Endothelial cell of umbilical vein (primary cell): Measurements from ENCODE around the gene UBASH3B. TPM values are rescaled to one million over a fixed set of nuclear protein-coding genes. Genes with fewer than 3 reads are reported as not detected.

ENCODE experiments used
- BruUV-seq: library from RNA; stranded (reverse); fragments of 400-500 nt; replicated peaks from 2 replicates; lab custom pipeline; 2021; lab: Mats Ljungman, UMichigan
- CTCF ChIA-PET: fragments of 300-600, 350-600 bp; sonication (Branson Sonifier 250); formaldehyde crosslinking; loops from one replicate; lab custom pipeline; 2021; ENCODE audit warnings: antibody characterized with exemption, inconsistent platforms; lab: Charles Lee
- POLR2A ChIA-PET: fragments of 300-600, 350-600 bp; sonication (Branson Sonifier 250); formaldehyde crosslinking; loops from one replicate; lab custom pipeline; 2021; ENCODE audit warnings: antibody characterized with exemption, inconsistent platforms; lab: Charles Lee
- DNase-seq: peaks from one replicate; pipeline ENCODE4 v3.0.0-alpha.2; 2011; ENCODE audit warnings: low read depth, low spot score
- FAIRE-seq: peaks from 2 replicates; lab custom pipeline; 2011; peaks lifted over from hg19 to GRCh38; lab: Jason Lieb, UNC
- H2AFZ ChIP-seq: 2 replicates; pipeline ENCODE4 v1.6.0; 2012; ENCODE audit warnings: low read depth, low read length, control low read depth, inconsistent platforms
- H3K27ac ChIP-seq: 2 replicates; pipeline ENCODE4 v1.5.1; 2011; ENCODE audit warnings: low read depth, mild to moderate bottlenecking, control low read depth, low read length, moderate library complexity; ENCODE audit not compliant: insufficient read depth
- H3K27me3 ChIP-seq, 2 experiments: 2 replicates each; pipeline versions ENCODE4 v1.6.0 to v1.6.1; 2011; ENCODE audit warnings: low read length in 2 of 2, mixed read lengths in 1 of 2; ENCODE audit not compliant: control insufficient read depth in 2 of 2, insufficient read depth in 2 of 2
- H3K36me3 ChIP-seq, 2 experiments: 2 replicates in 1 of 2; 3 replicates in 1 of 2; pipeline ENCODE4 v1.5.1; 2011; ENCODE audit warnings: low read length in 2 of 2, mild to moderate bottlenecking in 1 of 2, moderate library complexity in 1 of 2; ENCODE audit not compliant: control insufficient read depth in 2 of 2, insufficient read depth in 2 of 2; ENCODE audit errors: extremely low read depth in 1 of 2
- H3K4me1 ChIP-seq: 3 replicates; pipeline ENCODE4 v1.5.1; 2011; ENCODE audit warnings: mild to moderate bottlenecking, low read length; ENCODE audit not compliant: control insufficient read depth, insufficient read depth; ENCODE audit errors: extremely low read depth
- H3K4me2 ChIP-seq: 2 replicates; pipeline ENCODE4 v1.6.1; 2011; ENCODE audit warnings: low read length, control low read depth, mixed read lengths; ENCODE audit not compliant: insufficient read depth
- H3K4me3 ChIP-seq, 3 experiments: fragments of 200-600 bp in 1 of 3; sonication (generic), shearing (Covaris generic) in 1 of 3; replicated peaks in 1 of 3; 2 replicates each; pipeline ENCODE4 v1.5.1; 2011 to 2016; ENCODE audit warnings: control low read depth in 3 of 3, low read length in 3 of 3, mild to moderate bottlenecking in 2 of 3, inconsistent platforms in 1 of 3, low read depth in 1 of 3, moderate library complexity in 1 of 3; ENCODE audit not compliant: insufficient read depth in 1 of 3
- H3K79me2 ChIP-seq: 2 replicates; pipeline ENCODE4 v1.6.0; 2012; ENCODE audit warnings: low read length, inconsistent platforms; ENCODE audit not compliant: control insufficient read depth, insufficient read depth
- H3K9ac ChIP-seq: replicated peaks from 2 replicates; pipeline ENCODE3; 2011; ENCODE audit warnings: low read length, control low read depth; ENCODE audit not compliant: insufficient read depth; ENCODE audit errors: extremely low read depth
- H3K9me1 ChIP-seq: replicated peaks from 3 replicates; pipeline ENCODE4 v1.6.0; 2011; ENCODE audit warnings: mild to moderate bottlenecking, low read length; ENCODE audit not compliant: control insufficient read depth, insufficient read depth; ENCODE audit errors: extremely low read depth
- H3K9me3 ChIP-seq: replicated peaks from 2 replicates; pipeline ENCODE4 v1.5.1; 2012; ENCODE audit warnings: low read length, inconsistent platforms; ENCODE audit not compliant: control insufficient read depth, insufficient read depth
- H4K20me1 ChIP-seq: replicated peaks from 2 replicates; pipeline ENCODE3; 2011; ENCODE audit warnings: mild to moderate bottlenecking, low read length; ENCODE audit not compliant: control insufficient read depth, insufficient read depth; ENCODE audit errors: extremely low read depth
- EZH2 ChIP-seq: IDR thresholded peaks from 2 replicates; pipeline ENCODE4 v1.6.1; 2012; ENCODE audit warnings: borderline replicate concordance, low read depth, mild to moderate bottlenecking, moderate library complexity, low read length, inconsistent platforms; ENCODE audit not compliant: severe bottlenecking
- FOS ChIP-seq: IDR thresholded peaks from 2 replicates; pipeline ENCODE4 v1.6.1; 2011; ENCODE audit warnings: mild to moderate bottlenecking, low read length, moderate library complexity, borderline replicate concordance; ENCODE audit not compliant: insufficient read depth
- GATA2 ChIP-seq: IDR thresholded peaks from 2 replicates; pipeline ENCODE4 v1.7.0; 2011; ENCODE audit warnings: low read depth, mild to moderate bottlenecking, moderate library complexity, mixed read lengths, low read length; ENCODE audit not compliant: insufficient read length, insufficient read depth
- JUN ChIP-seq: IDR thresholded peaks from 2 replicates; pipeline ENCODE4 v1.6.1; 2011; ENCODE audit warnings: borderline replicate concordance, low read depth; ENCODE audit not compliant: insufficient read length, insufficient read depth
- MYC ChIP-seq: IDR thresholded peaks from one replicate; pipeline ENCODE4 v1.6.1; 2011; ENCODE audit warnings: mild to moderate bottlenecking, low read depth, low read length
- POLR2AphosphoS5 ChIP-seq: IDR thresholded peaks from 2 replicates; pipeline ENCODE4 v1.6.1; 2012; ENCODE audit warnings: low read depth, mild to moderate bottlenecking, control low read depth, low read length, moderate library complexity; ENCODE audit not compliant: insufficient read depth
- dilution Hi-C: fragments of 300-500 bp; cut with MboI; formaldehyde crosslinking; loops from one replicate; pipeline ENCODE4 v1.15.0; 2019; ENCODE audit warnings: low sequenced_read_pairs; ENCODE audit not compliant: extremely low pct_ligation_motif_present
- intact Hi-C: fragments of 100-400 bp; cut with micrococcal nuclease; formaldehyde crosslinking; loops from one replicate; pipeline ENCODE4 v1.10.0; 2022
- polyA plus RNA-seq, 4 experiments: library from polyadenylated mRNA; depleted of rRNA in 3 of 4; stranded (reverse) in 3 of 4; unstranded in 1 of 4; fragments of >200 nt; gene quantifications; 2 replicates each; pipeline versions ENCODE4 v1.2.1 to v1.2.3, GENCODE V29; 2011 to 2012; ENCODE audit warnings: missing spikeins in 1 of 4
- total RNA-seq: library from RNA; stranded (reverse); gene quantifications from 2 replicates; pipeline ENCODE4 v1.2.3, GENCODE V29; 2021
- TF ChIP-seq, protein P1 (sequence below): IDR thresholded peaks from 2 replicates; pipeline ENCODE4 v1.6.1; 2011; ENCODE audit not compliant: insufficient read depth, insufficient read length
- TF ChIP-seq, protein P2 (sequence below), 2 donors: IDR thresholded peaks; 1 replicate in 1 of 2; 2 replicates in 1 of 2; pipeline ENCODE4 v1.5.1; 2011; ENCODE audit warnings: low read length in 2 of 2, mild to moderate bottlenecking in 2 of 2, moderate library complexity in 2 of 2, control low read depth in 1 of 2, inconsistent platforms in 1 of 2, low read depth in 1 of 2; ENCODE audit not compliant: insufficient read depth in 1 of 2; ENCODE audit errors: extremely low read depth in 1 of 2

The UBASH3B gene
- total and polyA plus RNA-seq, 2 donors (not counting 3 experiments of a cell fraction or from before 2014, with no cell fraction given) = 23.7 to 38.1 TPM

DNA sequence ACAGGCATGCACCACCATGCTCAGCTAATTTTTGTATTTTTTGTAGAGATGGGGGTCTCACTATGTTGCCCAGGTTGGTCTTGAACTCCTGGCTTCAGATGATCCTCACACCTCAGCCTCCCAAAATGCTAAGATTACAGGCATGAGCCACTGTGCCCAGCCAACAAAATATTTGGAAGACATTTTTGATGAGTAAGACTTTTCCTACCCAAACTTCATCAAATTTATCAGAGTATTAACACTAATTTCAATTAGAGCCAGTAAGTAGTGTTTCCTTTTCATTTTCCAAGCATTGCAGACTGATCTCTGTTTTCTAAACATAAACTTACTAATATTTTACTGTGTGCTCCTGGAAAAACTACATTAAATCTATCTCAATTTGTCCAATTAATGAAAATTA is 181.4 kb downstream of the UBASH3B start:
- FAIRE-seq (no peak), DNase-seq (no peak)
- TF ChIP-seq GATA2 = no peak
- TF ChIP-seq, protein P1, sequence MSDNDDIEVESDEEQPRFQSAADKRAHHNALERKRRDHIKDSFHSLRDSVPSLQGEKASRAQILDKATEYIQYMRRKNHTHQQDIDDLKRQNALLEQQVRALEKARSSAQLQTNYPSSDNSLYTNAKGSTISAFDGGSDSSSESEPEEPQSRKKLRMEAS = no peak
- TF ChIP-seq MYC = no peak
- TF ChIP-seq JUN = no peak
- TF ChIP-seq POLR2AphosphoS5 = no peak
- TF ChIP-seq EZH2 = no peak
- TF ChIP-seq, protein P2, sequence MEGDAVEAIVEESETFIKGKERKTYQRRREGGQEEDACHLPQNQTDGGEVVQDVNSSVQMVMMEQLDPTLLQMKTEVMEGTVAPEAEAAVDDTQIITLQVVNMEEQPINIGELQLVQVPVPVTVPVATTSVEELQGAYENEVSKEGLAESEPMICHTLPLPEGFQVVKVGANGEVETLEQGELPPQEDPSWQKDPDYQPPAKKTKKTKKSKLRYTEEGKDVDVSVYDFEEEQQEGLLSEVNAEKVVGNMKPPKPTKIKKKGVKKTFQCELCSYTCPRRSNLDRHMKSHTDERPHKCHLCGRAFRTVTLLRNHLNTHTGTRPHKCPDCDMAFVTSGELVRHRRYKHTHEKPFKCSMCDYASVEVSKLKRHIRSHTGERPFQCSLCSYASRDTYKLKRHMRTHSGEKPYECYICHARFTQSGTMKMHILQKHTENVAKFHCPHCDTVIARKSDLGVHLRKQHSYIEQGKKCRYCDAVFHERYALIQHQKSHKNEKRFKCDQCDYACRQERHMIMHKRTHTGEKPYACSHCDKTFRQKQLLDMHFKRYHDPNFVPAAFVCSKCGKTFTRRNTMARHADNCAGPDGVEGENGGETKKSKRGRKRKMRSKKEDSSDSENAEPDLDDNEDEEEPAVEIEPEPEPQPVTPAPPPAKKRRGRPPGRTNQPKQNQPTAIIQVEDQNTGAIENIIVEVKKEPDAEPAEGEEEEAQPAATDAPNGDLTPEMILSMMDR (IDR thresholded peaks at IDR 0.05; ENCODE audit: extremely low read depth in 1 of 2, insufficient read depth in 1 of 2, low read depth in 1 of 2, low read length in 2 of 2) = no peak
- TF ChIP-seq FOS = no peak
- Histone ChIP-seq H3K9me3 (no peaks in the 10 kb centered on the region), H3K9ac (no peak overlapping the region), H3K27ac (no peak overlapping the region), H3K27me3 (peaks cover 0 to 2% of the 10 kb centered on the region in 2 experiments), H3K4me3 (no peak overlapping the region), H3K79me2 (no peaks in the 10 kb centered on the region), H3K36me3 (no peaks in the 10 kb centered on the region), H2AFZ (no peak overlapping the region), H3K9me1 (no peaks in the 10 kb centered on the region), H3K4me1 (no peaks in the 10 kb centered on the region), H4K20me1 (no peaks in the 10 kb centered on the region), H3K4me2 (no peak overlapping the region)
- ChIA-PET POLR2A (no interaction called here), CTCF (interaction anchor here (0.6 to 5.0 kb wide), 4 partner anchors 17 to 208 kb away, joined by 3 to 25 read pairs (median 4); no protein-coding TSS in a partner anchor)
- no TSS peak for BruUV-seq
- dilution Hi-C loops = no loop called here
- intact Hi-C loops = no loop called here
